ENCODE results near the gene PSMA3. TPM values are rescaled to one million over a fixed set of nuclear protein-coding genes. Genes with fewer than 3 reads are reported as not detected.
"Not testable (repeated sequence)": the region's sequence is repeated elsewhere in the genome, so short reads cannot be mapped to it uniquely, and the experiment has no call there.

The PSMA3 gene
- total RNA-seq, 2 donors from 2014 or later, result 121 to 134 TPM

GRCh38 chr14:58262005-58262404, 17.4 kb downstream of the PSMA3 start:
- intact Hi-C loops (cut with DNase I); ATAC-seq; DNase-seq: not testable (repeated sequence)

DNA sequence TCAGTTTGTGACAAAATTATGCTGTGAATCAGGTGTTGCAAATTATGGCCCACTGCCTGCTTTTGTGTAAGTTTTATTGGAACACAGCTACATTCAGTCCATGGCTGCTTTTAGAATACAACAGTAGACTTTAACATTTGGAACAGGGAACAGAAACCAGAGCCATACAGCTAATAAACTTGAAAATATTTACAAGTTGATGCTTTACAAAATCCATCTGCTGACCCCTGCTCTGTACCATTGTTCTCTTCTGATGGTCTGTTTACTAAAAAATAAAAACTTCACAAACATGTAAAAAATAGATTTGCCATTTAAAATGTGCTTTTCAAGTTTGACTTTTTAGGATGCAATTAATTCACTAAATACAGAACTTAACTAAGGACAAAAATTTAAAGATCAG, 20.8 kb downstream of the PSMA3 start:
- intact Hi-C loops (cut with DNase I), result no loop called here
- ATAC-seq (no peak), DNase-seq (no peak)

GRCh38 chr14:58270628-58271027, 26.0 kb downstream of the PSMA3 start:
- intact Hi-C loops (cut with DNase I), result no loop called here
- ATAC-seq, result no peak
- DNase-seq, result no peak

DNA sequence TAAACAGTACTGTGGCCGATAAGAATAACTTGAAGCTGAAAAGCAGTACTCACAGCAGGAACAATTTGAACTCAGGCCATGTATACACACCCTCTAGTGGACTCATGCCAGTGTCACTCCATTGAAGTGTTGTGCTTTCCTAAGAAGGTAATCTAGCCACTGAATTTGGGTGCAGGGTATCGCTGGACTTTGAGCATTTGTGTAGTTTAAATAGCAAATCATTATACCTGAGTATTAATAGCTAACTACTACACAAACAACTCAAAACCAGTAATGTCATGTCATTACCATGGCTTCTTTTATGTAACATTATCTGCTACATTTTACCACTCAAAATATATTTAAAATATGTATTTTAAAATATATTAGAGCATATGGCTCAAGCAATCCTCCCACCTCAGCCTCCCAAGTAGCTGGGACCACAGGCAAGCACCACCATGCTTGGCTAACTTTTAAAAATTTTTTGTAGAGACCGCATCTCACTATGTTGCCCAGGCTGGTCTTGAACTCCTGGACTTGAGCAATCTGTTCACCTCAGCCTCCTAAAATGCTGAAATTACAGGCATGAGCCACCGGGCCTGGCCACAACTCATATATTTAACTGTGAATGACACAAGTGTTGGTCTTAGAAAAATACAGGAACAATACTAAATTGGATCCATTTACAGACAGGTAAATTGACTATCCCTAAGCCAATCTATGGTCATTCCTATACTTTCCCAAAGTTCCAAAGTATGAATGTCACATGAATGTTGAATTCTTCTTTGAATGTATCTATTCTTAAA, 28.1 kb downstream of the PSMA3 start:
- DNase-seq, result no peak
- intact Hi-C loops (cut with DNase I), result no loop called here
- peak; percentile 73 to 85 for ATAC-seq

GRCh38 chr14:58274881-58275280, 30.2 kb downstream of the PSMA3 start:
- DNase-seq, result no peak
- intact Hi-C loops (cut with DNase I), result no loop called here
- ATAC-seq, result no peak

- DNase-seq (no peak), ATAC-seq (no peak)
- intact Hi-C loops (cut with DNase I), result no loop called here
Measured at GRCh38 chr14:58275527-58276190, 31.0 kb downstream of the PSMA3 start.

DNA sequence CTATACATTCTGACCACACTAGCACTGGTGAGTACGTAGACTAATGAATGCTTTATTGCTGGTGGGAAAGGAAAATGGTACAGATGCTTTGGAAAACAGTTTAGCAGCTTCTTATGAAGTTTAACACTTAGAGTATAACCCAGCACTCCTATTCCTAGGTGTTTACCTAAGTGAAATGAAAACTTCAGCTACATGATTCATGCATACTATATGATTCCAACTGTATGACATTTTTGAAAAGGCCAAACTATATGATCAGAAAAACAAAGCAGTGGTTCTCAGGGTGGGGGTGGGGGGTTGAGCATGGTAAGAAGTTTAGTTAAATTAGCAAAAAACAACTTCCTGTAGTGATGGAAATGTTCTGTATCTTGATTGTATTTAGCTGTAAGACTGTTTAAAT, 31.6 kb downstream of the PSMA3 start:
- intact Hi-C loops (cut with DNase I), result no loop called here
- ATAC-seq (no peak), DNase-seq (no peak)

DNA sequence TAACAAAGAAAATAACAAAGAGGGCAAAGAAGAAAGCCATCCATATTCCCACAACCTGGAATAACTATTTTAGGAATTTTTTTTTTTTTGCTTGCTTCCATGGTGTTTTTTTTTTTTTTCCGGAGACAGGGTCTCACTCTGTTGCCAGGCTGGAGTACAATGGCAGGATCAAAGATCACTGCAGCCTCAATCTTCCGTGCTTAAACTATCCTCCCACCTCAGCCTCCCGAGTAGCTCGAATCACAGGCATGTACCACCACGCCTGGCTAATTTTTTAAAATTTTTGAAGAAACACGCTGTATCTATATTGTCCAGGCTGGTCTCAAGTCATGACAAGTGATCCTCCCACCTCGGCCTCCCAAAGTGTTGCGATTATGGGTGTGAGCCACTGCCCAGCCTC, 33.5 kb downstream of the PSMA3 start:
- DNase-seq (no peak), ATAC-seq (no peak)
- intact Hi-C loops (cut with DNase I), result no loop called here

DNA sequence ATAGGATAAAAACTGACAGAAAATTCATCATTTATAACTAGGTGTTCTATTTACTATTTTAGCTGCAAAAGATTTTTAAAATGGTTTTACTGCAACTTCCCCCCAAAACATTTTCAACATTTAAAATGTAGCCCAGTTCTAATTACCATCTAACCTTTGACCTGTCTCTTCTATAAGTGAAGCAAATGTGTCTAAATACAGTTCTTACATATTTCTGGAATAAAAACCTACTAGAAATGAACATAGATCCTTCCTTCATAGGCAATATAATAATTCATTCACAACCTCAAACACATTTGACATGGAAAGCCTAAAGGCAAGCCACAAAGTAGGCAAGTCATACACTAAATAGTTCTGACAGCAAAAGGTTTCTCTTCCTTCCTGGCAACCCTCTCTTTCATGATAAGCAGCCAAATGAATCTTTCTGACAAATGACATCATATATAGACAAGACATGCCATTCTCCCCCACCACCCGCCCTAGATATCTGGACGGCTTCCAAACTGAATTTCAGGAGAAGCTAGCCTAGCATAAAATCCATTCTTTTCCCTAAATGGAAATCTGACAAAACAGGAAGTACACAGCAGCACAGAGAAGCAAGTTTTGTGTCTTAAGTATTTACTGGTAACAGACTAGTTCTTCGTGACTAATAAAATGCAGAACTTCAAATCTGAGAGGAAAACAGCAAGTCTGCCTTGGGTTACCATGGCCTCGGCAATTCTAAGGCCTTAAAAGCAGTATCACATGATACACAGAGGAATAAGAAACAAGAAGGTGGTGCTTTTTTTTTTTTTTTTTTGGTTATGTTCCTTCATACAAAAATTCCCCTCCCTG, 36.5 kb downstream of the PSMA3 start:
- peak; percentile 44 for DNase-seq
- ATAC-seq, result peak; percentile 76 to 80
- intact Hi-C loops (cut with DNase I), result no loop called here

- peak in 1 of 2 donors; percentile 29 for ATAC-seq
- intact Hi-C loops (cut with DNase I), result no loop called here
- no peak for DNase-seq
Measured at GRCh38 chr14:58281969-58282368, 37.3 kb downstream of the PSMA3 start.

DNA sequence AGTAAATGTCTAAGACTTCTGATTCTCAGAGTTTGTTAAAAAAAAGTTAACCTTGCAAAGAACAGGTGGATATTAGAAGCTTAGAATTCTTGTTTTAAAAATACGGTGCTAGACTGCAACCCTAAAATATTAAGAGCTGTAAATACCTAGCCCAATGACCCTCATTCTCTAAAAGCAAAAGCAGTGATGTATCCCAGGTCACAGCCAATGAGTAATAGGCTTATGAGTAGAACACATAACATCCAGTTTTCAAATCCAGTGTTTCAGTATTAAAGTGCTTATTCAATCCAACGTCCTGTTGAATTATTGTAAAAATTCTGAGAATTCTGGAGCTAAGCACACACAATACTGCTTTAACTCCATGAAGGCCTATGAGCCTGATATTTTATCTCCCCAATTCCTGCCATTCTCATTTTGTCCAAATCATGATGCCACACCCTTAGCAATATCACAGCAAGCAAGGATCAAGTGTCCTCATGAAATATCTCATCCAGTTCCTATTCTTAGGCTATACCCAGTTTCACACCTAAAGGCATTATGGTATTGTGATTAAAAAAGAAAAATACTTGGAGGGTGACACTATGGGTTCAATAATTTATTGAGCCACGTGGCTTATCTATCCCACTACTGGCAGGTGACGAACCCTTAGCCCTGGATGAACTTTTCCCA, 38.4 kb downstream of the PSMA3 start:
- ATAC-seq (no peak), DNase-seq (no peak)
- intact Hi-C loops (cut with DNase I), result no loop called here

DNA sequence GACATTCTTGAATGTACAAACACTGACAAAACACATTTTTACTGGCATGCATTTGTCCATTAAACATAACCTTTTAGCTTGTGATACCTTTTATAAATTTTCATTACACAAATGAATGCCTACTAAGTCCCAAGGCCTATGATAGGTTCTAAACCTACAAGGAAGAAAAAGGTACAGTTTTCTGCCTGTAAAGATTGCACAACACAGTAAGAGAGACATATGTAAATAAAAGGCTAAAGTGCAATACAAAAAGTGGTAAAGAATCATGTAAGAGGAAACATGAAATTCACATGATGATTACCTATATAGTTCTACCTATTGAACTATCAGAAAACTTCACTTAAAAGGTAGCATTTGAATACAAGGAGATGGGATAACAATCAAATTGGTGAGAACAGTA, 39.1 kb downstream of the PSMA3 start:
- intact Hi-C loops (cut with DNase I), result no loop called here
- no peak for ATAC-seq

DNA sequence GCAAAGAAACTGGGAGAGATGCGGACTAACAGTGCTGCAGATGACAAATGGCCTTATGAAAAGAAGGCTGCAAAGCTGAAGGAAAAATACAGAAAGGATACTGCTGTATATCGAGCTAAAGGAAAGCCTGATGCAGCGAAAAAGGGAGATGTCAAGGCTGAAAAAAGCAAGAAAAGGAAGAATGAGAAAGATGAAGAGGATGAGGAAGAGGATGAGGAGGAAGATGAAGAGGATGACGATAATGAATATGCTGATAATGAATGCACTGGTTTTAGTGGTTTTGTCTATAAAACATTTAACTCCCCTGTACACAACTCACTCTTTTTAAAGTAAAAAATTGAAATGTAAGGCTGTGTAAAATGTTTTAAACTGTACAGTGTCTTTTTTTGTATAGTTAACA, 40.5 kb downstream of the PSMA3 start:
- DNase-seq (no peak), ATAC-seq (no peak)
- intact Hi-C loops (cut with DNase I), result no loop called here

More for the DNA sequence above, 39.1 kb downstream of the PSMA3 start:
- no peak for DNase-seq

- no peak for DNase-seq
- intact Hi-C loops (cut with DNase I), result no loop called here
- no peak for ATAC-seq
Measured at GRCh38 chr14:58287607-58288042, 43.0 kb downstream of the PSMA3 start.

- no peak for DNase-seq
- intact Hi-C loops (cut with DNase I), result no loop called here
- no peak for ATAC-seq
Measured at GRCh38 chr14:58288106-58288792, 43.6 kb downstream of the PSMA3 start.

DNA sequence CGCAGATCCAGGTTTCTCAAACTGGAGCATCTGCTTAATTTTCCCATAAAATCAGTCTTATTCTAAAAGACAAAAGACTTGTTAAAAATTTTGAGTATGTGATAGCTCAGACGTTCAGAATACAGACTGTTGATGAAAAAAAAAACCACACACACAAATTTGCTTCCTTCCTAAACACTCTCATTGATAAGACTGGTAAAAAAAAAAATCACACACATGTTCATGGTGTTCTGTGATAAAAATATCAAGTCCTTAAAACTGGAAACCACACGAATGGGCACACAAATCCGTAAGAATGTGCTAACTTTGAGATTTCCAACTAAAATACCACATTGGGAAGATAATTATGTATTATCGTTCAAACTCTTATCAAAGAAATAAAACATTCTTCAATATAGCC, 47.0 kb downstream of the PSMA3 start:
- ATAC-seq, result no peak
- intact Hi-C loops (cut with DNase I), result no loop called here
- no peak for DNase-seq

GRCh38 chr14:58292187-58292586, 47.5 kb downstream of the PSMA3 start:
- ATAC-seq, result no peak
- DNase-seq, result no peak
- intact Hi-C loops (cut with DNase I), result no loop called here

DNA sequence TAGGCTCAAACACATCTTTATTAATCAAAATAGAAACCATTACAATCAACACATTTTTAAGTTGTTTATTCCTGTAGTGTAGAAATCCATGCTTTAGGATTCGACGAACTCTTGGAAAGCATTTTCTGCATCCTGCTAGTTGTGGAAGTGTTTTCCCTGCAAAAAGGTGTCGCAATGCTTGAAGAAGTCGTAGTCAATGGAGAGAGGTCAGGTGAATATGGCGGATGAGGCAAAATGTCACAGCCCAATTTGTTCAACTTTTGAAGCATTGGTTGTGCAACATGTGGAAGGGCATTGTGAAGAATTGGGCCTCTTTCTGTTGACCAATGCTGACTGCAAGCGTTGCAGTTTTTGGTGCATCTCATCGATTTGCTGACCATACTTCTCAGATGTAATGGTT, 49.6 kb downstream of the PSMA3 start:
- intact Hi-C loops (cut with DNase I), result no loop called here
- no peak for ATAC-seq

GRCh38 chr14:58296726-58297125, 52.1 kb downstream of the PSMA3 start:
- no peak for ATAC-seq
- DNase-seq, result no peak
- intact Hi-C loops (cut with DNase I), result no loop called here

More for the DNA sequence above, 49.6 kb downstream of the PSMA3 start:
- no peak for DNase-seq
